ENCODE measurements around the gene KAT2A. TPM values are rescaled to one million over a fixed set of nuclear protein-coding genes. Genes with fewer than 3 reads are reported as not detected.

Gene KAT2A
- total RNA-seq, 1 experiment from 2014 or later: 43.5 TPM

DNA sequence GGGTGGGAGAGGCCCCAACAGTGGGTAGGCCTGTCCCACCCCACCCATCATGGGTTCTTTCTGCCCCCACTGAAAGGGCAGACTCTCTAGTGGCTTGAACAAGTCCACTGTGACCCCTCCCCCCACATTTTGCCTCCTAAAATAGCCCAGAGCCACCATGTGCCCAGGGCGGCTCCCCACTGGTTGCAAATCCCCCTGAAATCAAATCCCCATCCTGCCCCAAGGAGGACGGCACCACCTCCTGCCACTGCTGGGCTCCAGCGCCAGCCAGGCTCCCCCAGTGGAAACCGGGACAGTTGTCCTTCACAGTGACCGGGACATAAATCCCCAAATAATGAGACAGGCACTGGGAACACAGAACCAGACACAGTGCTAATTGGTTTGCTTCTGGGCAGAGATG, 43.4 kb downstream of the KAT2A start:
- Histone ChIP-seq H3K27me3 (ENCODE audit: insufficient read depth, low read length) (no peaks in the 10 kb centered on the region), H3K4ac (ENCODE audit: low read depth, low read length) (no peak overlapping the region), H2BK15ac (ENCODE audit: low read depth, low read length) (no peak overlapping the region), H2AK5ac (ENCODE audit: insufficient read length, low read length) (no peak overlapping the region), H3T11ph (ENCODE audit: low read length) (no peak overlapping the region), H3K79me2 (ENCODE audit: insufficient read depth, low read length) (no peaks in the 10 kb centered on the region), H3K14ac (ENCODE audit: insufficient read depth, low read length) (no peak overlapping the region), H3K18ac (ENCODE audit: insufficient read length, low read depth, low read length) (no peak overlapping the region), H4K8ac (replicated peaks; ENCODE audit: insufficient read length, low read depth, low read length) (no peak overlapping the region), H3K4me1 (ENCODE audit: insufficient read depth, low read length) (no peaks in the 10 kb centered on the region), H3K23ac (ENCODE audit: insufficient read length, low read depth, low read length) (no peak overlapping the region), H2BK120ac (ENCODE audit: low read depth, low read length, poor library complexity, severe bottlenecking) (no peak overlapping the region), H2BK5ac (ENCODE audit: insufficient read length, low read length) (no peak overlapping the region), H3K56ac (ENCODE audit: insufficient read length, low read depth, low read length) (no peak overlapping the region), H2AFZ (ENCODE audit: low read length) (no peak overlapping the region), H2BK12ac (ENCODE audit: insufficient read length, low read depth, low read length) (no peak overlapping the region), H3K27ac (ENCODE audit: insufficient read length, low read depth, low read length) (no peak overlapping the region), H2BK20ac (ENCODE audit: low read depth, low read length, poor library complexity, severe bottlenecking) (no peak overlapping the region), H3K9me3 (ENCODE audit: control insufficient read depth, low read depth, low read length) (no peaks in the 10 kb centered on the region), H4K20me1 (ENCODE audit: control insufficient read depth, insufficient read depth, insufficient read length) (no peaks in the 10 kb centered on the region), H4K5ac (ENCODE audit: insufficient read length, low read depth, low read length) (no peak overlapping the region), H3K79me1 (ENCODE audit: insufficient read depth, low read depth, low read length, poor library complexity, severe bottlenecking) (no peaks in the 10 kb centered on the region), H3K4me2 (ENCODE audit: insufficient read depth, insufficient read length, low read length) (no peak overlapping the region), H3K23me2 (ENCODE audit: insufficient read length, low read depth, low read length, poor library complexity, severe bottlenecking) (peaks cover 3% of the 10 kb centered on the region), H3K9ac (ENCODE audit: extremely low read depth, insufficient read length, low read length) (no peak overlapping the region), H4K91ac (ENCODE audit: insufficient read length, low read depth, low read length) (no peak overlapping the region)
- Mint-ChIP-seq H3K36me3 (ENCODE audit: insufficient read depth in 1 of 3, low read depth in 3 of 3) (no peaks in the 10 kb centered on the region; a peak in 1 of 7 replicates), H3K27ac (peak overlapping the region in 1 of 3 experiments; percentile 39; a peak in 1 of 7 replicates), H3K4me1 (peaks cover 13 to 22% of the 10 kb centered on the region in 2 experiments), H3K4me3 (no peak overlapping the region), H3K27me3 (ENCODE audit: low read depth) (peaks cover 5% of the 10 kb centered on the region), H3K9me3 (no peaks in the 10 kb centered on the region)
- DNase-seq: no peak
- TF ChIP-seq, protein P1, sequence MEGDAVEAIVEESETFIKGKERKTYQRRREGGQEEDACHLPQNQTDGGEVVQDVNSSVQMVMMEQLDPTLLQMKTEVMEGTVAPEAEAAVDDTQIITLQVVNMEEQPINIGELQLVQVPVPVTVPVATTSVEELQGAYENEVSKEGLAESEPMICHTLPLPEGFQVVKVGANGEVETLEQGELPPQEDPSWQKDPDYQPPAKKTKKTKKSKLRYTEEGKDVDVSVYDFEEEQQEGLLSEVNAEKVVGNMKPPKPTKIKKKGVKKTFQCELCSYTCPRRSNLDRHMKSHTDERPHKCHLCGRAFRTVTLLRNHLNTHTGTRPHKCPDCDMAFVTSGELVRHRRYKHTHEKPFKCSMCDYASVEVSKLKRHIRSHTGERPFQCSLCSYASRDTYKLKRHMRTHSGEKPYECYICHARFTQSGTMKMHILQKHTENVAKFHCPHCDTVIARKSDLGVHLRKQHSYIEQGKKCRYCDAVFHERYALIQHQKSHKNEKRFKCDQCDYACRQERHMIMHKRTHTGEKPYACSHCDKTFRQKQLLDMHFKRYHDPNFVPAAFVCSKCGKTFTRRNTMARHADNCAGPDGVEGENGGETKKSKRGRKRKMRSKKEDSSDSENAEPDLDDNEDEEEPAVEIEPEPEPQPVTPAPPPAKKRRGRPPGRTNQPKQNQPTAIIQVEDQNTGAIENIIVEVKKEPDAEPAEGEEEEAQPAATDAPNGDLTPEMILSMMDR (conservative IDR thresholded peaks at IDR 0.05): no peak
- WGBS (ENCODE audit: extremely low coverage, insufficient read length, low lambda C conversion rate): no CpG with 5 or more reads among the region's 5 CpGs
